ENCODE measurements around the gene NUDCD3. TPM values are rescaled to one million over a fixed set of nuclear protein-coding genes. Genes with fewer than 3 reads are reported as not detected.

NUDCD3 gene
- total RNA-seq, 1 experiment from 2014 or later: 94.6 TPM

- ATAC-seq (no peak), DNase-seq (ENCODE audit: low read depth, low spot score) (no peak)
- ChIA-PET RAD21 (ENCODE audit: low non-redundant PET in 1 of 2, low total read pairs in 2 of 2, uncharacterized antibody in 2 of 2, unreplicated experiment in 2 of 2) (no interaction called here), POLR2A (no interaction called here), CTCF (no interaction called here)
- no TSS peak for BruUV-seq (replicated peaks)
- no peaks in the 10 kb centered on the region for H3K4me1 ChIP-seq (ENCODE audit: control insufficient read depth in 1 of 2, insufficient read depth in 2 of 2, low read length in 2 of 2)
- H3K9ac ChIP-seq (ENCODE audit: low read length): no peak overlapping the region
- H4K20me1 ChIP-seq (ENCODE audit: insufficient read depth): no peaks in the 10 kb centered on the region
- no peaks in the 10 kb centered on the region for H3K27me3 ChIP-seq (ENCODE audit: insufficient read depth, low read length)
- H3K79me2 ChIP-seq (ENCODE audit: insufficient read depth, low read length): no peaks in the 10 kb centered on the region
- no peak overlapping the region for H2AFZ ChIP-seq (ENCODE audit: low read depth, low read length, poor library complexity, severe bottlenecking)
- TF ChIP-seq POLR2AphosphoS5 (IDR thresholded peaks at IDR 0.05; ENCODE audit: low read depth, low read length): no peak
- TF ChIP-seq REST (IDR thresholded peaks at IDR 0.05; ENCODE audit: low read depth): no peak
- no peak for TF ChIP-seq ELF1 (IDR thresholded peaks at IDR 0.05; ENCODE audit: borderline replicate concordance, low read depth)
- TF ChIP-seq CBX3 (IDR thresholded peaks at IDR 0.05; ENCODE audit: low read depth): no peak
- TF ChIP-seq EGR1 (IDR thresholded peaks at IDR 0.05; ENCODE audit: low read depth): no peak
- TF ChIP-seq RAD21 (IDR thresholded peaks at IDR 0.05; ENCODE audit: low read depth): no peak
- no peaks in the 10 kb centered on the region for H3K9me3 ChIP-seq (ENCODE audit: control insufficient read depth in 1 of 2, insufficient read depth in 1 of 2, low read depth in 1 of 2, low read length in 2 of 2)
- H3K27ac ChIP-seq (ENCODE audit: low read depth, low read length): no peak overlapping the region
- H3K4me3 ChIP-seq (replicated peaks in 1 of 2; ENCODE audit: low read depth in 1 of 2, low read length in 2 of 2): no peak overlapping the region
- intact Hi-C loops (cut with micrococcal nuclease): no loop called here
- no peaks in the 10 kb centered on the region for H3K9me2 ChIP-seq (ENCODE audit: insufficient read depth)
- H3K4me2 ChIP-seq (ENCODE audit: low read length): no peak overlapping the region
- H3K36me3 ChIP-seq (ENCODE audit: control insufficient read depth in 1 of 2, insufficient read depth in 2 of 2, low read length in 2 of 2): peaks cover 9 to 11% of the 10 kb centered on the region in 2 experiments; a peak in 2 of 4 replicates
These were observed 104.1 kb downstream of the NUDCD3 start for GRCh38 chr7:44386139-44386913.
